ENCODE results near the gene LMOD1.
"Not testable (repeated sequence)": the region's sequence is repeated elsewhere in the genome, so short reads cannot be mapped to it uniquely, and the experiment has no call there.

The LMOD1 gene

DNA sequence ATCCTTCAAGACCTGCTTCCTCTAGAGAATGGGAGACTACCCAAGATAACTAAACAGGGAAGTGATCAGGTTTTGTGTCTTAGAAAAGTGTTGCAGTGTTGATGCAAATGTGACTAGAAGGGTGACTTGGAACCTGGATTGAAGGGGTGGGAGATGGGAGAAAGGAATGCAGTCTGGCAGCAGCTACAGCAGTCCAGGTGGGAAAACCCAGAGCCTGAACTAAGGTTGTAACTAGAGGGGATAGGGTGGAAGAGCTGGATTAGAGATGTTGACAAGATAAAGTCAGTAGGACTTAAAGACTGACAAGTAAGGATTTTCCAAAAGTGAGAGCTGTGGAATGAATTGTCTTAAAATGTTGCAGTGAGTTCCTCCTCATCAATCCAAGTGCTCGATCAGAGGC, 64.7 kb downstream of the LMOD1 start:
- H3K27ac ChIP-seq: no peak overlapping the region
- DNase-seq (ENCODE audit: low read depth, low spot score): no peak

DNA sequence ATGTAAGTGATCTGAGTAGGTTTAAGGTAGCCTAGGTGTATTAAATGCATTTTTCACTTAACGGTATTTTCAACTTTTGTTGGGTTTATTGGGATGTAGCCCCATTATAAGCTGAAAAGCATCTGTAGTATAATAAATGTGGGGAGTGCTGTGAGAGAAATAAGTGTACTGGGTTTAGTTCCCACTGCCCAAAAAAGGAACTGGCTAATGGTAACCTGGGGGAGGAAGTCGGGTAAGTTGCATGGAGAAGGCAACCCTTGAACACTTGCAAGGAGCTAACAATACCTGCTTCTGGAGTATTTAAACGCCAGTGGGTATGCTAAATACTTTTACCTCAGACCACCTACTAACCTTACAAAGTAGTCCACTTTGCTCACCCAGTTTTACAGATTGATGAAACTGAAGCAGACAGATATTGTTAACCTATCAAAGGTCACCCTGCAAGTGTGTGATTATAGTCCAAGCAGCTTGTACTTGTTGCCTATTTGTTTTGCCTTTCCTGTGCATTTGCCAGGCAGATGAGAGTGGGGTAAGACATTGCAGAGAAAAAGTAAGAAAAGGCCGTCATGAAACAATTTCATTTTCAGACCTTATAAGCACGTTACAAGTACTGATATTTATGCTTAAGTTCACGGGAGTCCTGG, 65.3 kb downstream of the LMOD1 start:
- no peak for DNase-seq (ENCODE audit: low read depth, low spot score)
- no peak overlapping the region for H3K27ac ChIP-seq

DNA sequence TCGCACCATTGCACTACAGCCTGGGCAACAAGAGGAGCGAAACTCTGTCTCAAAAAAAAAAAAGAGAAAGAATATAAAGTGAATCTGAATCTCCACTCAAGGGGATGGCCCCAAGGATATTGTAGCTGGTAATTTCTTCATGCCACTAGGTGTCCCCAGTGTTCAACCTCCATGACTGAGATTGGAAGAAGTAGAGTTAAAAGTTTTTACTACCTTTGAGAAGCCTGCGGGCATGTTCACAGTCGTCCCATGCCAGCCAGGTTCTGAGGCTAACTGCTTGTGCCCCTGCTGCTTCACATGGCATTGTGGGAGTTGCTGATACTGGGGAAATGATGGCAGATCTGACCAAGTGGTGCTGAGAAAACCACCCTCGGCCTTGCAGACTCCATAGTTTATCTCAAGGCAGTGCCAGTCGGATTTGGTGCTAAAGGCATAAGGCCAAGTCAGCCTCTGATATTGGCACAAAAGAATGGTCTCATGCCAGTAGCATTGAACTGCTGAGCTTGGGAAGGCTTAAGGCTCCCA, 68.4 kb downstream of the LMOD1 start:
- DNase-seq (ENCODE audit: low read depth, low spot score): no peak
- H3K27ac ChIP-seq: no peak overlapping the region

DNA sequence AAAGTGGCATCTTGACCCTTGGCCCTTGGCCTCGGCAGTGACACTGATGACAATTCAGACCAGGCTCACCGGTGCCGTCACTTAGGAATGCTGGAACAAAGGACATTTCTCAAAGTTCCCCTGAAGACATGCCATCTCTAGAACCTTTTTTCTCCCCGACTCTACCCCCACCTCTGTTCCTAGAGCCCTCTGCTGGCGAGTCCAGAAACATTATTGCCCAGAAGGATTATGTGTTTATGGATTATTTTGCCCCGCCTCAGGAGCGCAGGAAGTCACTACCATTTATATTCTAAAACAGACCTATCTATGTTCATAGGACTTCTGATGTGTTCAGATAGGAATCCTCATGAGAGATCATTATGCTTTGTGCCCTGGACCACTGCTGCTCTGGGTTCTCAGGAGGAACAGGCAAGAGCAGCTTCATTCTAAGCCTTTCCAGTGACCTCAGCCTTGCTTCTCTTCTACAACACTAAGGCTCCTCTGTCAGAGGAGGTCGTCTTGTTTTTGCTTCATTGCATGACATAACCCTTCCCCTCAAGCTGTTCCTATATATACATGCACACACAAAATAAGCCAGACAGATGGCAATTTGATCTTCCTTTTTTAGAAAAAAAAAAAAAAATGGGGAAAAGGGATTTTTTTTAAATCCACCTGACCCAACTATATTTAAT, 70.1 kb downstream of the LMOD1 start:
- H3K27ac ChIP-seq: no peak overlapping the region
- DNase-seq (ENCODE audit: low read depth, low spot score): no peak

DNA sequence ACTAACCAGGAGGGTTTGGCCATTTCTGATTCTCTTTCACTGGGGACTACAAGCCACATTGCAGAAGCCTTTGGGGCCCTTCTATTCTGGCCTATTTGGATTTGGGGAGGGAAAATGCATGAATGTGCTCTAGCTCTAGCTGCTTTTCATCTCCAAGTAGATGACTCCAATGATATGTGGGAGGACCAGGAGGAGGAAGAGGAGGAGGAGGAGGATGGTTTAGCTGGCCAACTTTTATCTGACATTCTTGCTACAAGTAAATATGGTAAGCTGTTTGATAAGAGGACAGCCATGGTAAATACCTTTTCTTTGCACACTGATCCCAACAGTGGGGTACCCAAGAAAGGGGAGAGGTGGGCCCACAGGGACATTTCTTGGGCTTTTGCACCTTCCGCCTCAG, 71.7 kb downstream of the LMOD1 start:
- no peak for DNase-seq (ENCODE audit: low read depth, low spot score)

DNA sequence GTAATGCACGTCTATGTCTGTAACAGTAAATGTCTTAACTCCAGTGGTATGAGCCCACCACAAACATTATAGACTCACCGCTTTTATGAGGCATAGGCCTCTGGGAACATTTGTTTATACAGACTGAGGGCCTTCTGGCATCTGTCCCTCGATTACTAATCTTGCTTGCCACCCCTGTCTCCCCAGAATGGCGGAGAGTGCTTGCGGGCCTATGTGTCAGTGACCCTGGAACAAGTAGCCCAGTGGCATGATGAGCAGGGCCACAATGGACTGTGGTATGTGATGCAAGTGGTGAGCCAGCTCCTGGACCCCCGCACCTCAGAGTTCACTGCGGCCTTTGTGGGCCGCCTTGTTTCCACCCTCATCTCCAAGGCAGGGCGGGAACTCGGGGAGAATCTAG, 76.0 kb downstream of the LMOD1 start:
- no peak overlapping the region for H3K27ac ChIP-seq

More for the DNA sequence above, 71.7 kb downstream of the LMOD1 start:
- no peak overlapping the region for H3K27ac ChIP-seq

DNA sequence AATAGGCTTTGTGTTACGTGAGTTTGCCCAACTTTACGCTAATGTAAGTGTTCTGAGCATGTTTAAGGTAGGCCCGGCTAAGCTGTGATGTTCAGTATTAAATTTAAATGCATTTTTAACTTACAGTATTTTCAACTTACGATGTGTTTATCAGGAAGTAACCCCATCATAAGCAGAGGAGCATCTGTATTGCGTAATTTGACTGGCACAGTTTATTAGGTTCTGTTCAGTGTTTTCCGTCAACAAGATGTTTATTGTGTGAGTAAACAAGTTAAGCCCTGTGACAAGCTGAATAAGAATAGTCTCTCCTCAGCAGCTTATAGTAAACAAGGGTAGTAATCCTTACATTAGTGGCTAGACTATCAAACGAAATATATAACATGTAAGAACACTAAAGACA, 84.9 kb downstream of the LMOD1 start:
- no peak overlapping the region for H3K27ac ChIP-seq
- no peak for DNase-seq (ENCODE audit: low read depth, low spot score)

More for the DNA sequence above, 76.0 kb downstream of the LMOD1 start:
- DNase-seq (ENCODE audit: low read depth, low spot score): no peak

DNA sequence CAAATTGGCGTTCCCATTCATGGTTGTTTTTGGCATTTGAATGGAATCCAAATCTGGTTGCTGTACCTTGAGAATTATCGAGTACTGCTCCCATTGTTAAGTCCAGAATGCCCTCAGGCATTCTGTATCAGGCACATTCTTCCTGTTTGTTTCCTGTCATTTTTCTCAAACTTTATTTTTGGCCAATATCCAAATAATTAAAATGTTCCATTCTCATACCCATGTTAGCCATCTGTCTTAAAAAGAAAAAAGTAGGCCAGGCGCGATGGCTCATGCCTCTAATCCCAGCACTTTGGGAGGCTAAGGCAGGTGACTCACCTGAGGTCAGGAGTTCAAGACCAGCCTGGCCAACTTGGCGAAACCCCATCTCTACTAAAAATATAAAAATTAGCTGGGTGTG, 86.9 kb downstream of the LMOD1 start:
- no peak for DNase-seq (ENCODE audit: low read depth, low spot score)
- H3K27ac ChIP-seq: no peak overlapping the region

DNA sequence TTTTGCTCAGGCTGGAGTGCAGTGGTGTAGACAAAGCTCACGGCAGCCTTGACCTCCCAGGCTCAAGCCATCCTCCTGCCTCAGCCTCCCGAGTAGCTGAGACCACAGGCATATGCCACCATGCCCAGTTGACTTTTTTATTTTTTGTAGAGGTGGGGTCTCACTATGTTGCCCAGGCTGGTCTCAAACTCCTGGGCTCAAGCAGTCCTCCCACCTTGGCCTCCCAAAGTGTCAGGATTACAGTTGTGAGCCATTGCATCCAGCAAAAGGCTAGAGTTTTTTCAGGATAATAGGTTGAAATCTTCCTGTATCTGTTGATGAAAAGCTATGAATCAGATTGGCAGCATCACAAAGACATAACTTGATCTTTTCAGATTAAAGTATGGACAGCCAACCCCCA, 89.6 kb downstream of the LMOD1 start:
- H3K27ac ChIP-seq; DNase-seq (ENCODE audit: low read depth, low spot score): not testable (repeated sequence)

DNA sequence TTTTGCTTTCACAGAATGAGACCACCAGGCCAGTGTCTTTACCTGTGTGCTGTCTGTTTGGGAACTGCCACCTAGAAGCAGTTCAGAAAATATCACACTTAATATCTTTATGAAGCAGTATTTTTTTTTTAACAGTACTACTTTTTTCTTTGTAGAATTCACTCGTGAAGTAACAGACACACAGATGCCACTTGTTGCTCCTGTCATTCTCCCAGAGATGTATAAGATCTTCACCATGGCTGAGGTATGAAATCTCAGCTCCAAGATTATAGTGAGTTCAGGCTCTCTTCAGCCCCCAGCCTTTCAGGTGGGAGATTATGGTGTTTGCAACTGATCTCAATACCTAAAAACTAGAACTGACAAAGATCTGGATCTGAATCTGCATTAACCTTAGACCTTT, 94.4 kb downstream of the LMOD1 start:
- H3K27ac ChIP-seq: no peak overlapping the region
- DNase-seq (ENCODE audit: low read depth, low spot score): no peak

DNA sequence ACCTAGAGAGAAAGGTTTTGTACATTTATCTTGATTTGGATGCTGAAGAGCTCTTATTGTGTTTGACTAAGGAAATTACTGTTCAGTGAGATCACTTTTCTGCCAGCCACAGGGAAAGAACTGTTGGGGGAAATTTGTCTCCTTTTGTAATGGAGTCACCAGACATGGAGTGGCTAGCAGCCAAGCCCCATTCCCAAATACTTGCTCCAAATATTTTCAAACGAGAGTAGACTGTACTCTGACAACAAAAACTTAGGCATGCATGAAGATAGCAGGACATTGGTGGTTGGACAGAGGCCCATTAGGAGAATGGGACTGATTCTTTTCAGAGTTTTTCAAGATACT, 96.3 kb downstream of the LMOD1 start:
- DNase-seq (ENCODE audit: low read depth, low spot score): no peak
- peak overlapping the region; percentile 67 for H3K27ac ChIP-seq

DNA sequence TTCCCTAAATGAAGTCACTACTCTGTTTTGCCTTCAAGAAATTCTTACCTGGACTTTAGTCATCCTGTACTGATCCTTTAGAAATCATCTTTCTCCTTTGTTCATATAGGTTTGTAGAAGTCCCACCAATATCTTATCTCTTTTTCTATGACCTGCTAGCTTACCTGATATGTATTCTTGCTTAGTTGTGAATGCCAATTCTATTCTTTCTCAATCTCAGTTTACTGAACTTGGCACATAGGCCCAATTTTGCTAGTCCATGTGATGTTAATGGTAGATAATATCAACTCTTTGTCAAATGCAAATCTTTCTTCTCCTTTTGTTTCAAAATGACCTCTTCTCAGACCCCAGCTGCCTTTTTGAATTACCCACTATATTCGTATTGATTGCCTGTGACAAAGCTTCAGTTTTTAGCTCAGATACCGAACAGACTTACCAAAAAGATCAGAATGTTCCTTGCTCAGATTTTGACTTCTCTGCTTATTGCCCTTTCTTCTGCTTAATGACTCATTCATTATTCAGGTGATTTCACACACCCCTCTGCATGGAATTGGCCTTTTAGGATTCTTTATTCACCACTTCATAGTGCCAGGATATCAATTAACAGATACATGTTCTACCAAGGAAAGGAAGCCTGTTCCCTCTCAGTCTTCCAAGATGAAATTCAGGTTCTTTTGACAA, 96.8 kb downstream of the LMOD1 start:
- peak overlapping the region; percentile 67 for H3K27ac ChIP-seq
- no peak for DNase-seq (ENCODE audit: low read depth, low spot score)

DNA sequence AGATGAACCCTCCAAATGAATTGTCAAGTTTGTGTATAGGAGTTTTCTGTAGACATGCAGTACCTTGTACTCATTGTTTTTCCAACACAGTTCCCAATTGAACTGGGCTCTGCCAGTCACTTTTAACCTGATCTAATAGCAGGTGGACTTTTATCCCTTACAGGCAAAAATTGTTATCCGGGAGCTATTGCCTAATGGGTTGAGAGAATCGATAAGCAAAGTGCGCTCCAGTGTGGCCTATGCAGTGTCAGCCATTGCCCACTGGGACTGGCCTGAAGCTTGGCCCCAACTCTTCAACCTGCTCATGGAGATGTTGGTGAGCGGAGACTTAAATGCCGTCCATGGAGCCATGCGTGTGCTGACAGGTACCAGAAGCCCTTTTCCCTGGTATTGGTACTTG, 98.1 kb downstream of the LMOD1 start:
- H3K27ac ChIP-seq: no peak overlapping the region
- no peak for DNase-seq (ENCODE audit: low read depth, low spot score)

DNA sequence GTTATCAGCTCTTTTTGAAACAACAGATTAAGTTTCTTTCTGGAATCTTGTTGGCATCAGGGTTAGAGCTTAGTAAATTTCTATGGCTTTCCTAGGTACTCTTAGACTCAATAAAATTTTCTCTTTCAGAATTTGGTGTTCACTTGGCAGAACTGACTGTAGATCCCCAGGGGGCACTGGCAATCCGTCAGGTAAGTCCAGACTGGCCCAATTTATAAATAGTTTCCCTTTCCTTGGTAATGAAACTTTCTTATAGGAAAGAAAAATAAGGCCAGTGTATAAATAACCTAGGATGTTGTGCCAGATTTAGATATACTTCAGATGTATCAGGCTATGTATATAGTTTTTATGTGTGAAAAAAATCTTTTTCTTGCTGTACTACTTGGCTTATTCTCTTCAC, 99.2 kb downstream of the LMOD1 start:
- DNase-seq (ENCODE audit: low read depth, low spot score): no peak

More for the DNA sequence above, 99.2 kb downstream of the LMOD1 start:
- H3K27ac ChIP-seq: no peak overlapping the region
